Activated CD4-positive, alpha-beta memory T cell treated with anti-CD3 and anti-CD28 coated beads for 36 hours (primary cell): Measurements from ENCODE around the gene RNF31. TPM values are rescaled to one million over a fixed set of nuclear protein-coding genes. Genes with fewer than 3 reads are reported as not detected.
"Not testable (repeated sequence)": the region's sequence is repeated elsewhere in the genome, so short reads cannot be mapped to it uniquely, and the experiment has no call there.

Experiments
- CTCF ChIA-PET: fragments of 350-600 bp; sonication (Branson Sonifier 250); formaldehyde crosslinking; loops from one replicate; lab custom pipeline; 2021; ENCODE audit warnings: antibody characterized with exemption, inconsistent platforms; lab: Charles Lee
- POLR2A ChIA-PET: fragments of 350-600 bp; sonication (Branson Sonifier 250); formaldehyde crosslinking; loops from one replicate; lab custom pipeline; 2021; ENCODE audit warnings: antibody characterized with exemption; lab: Charles Lee
- DNase-seq: peaks from one replicate; pipeline ENCODE4 v3.0.0-alpha.2; 2020
- H3K27ac Mint-ChIP-seq: one replicate; pipeline ENCODE4 v1.8.0; 2021; ENCODE audit warnings: mixed read lengths
- H3K27me3 Mint-ChIP-seq: one replicate; pipeline ENCODE4 v1.8.0; 2021; ENCODE audit warnings: mixed read lengths
- H3K36me3 Mint-ChIP-seq: one replicate; pipeline ENCODE4 v1.8.0; 2021; ENCODE audit warnings: mixed read lengths
- H3K4me1 Mint-ChIP-seq: one replicate; pipeline ENCODE4 v1.8.0; 2021; ENCODE audit warnings: low read depth, mixed read lengths
- H3K4me3 Mint-ChIP-seq: one replicate; pipeline ENCODE4 v1.8.0; 2021; ENCODE audit warnings: mild to moderate bottlenecking, mixed read lengths
- H3K9me3 Mint-ChIP-seq: one replicate; pipeline ENCODE4 v1.8.0; 2021; ENCODE audit warnings: mixed read lengths
- intact Hi-C: fragments of 100-400 bp; cut with micrococcal nuclease; formaldehyde crosslinking; loops from one replicate; pipeline ENCODE4 v1.15.1; 2023
- total RNA-seq, 2 experiments: library from RNA; stranded (reverse); gene quantifications; one replicate each; pipeline ENCODE4 v1.2.3, GENCODE V29; 2021

RNF31 gene
- 10 to 100 TPM; 75.5 to 80.4 TPM for total RNA-seq

DNA sequence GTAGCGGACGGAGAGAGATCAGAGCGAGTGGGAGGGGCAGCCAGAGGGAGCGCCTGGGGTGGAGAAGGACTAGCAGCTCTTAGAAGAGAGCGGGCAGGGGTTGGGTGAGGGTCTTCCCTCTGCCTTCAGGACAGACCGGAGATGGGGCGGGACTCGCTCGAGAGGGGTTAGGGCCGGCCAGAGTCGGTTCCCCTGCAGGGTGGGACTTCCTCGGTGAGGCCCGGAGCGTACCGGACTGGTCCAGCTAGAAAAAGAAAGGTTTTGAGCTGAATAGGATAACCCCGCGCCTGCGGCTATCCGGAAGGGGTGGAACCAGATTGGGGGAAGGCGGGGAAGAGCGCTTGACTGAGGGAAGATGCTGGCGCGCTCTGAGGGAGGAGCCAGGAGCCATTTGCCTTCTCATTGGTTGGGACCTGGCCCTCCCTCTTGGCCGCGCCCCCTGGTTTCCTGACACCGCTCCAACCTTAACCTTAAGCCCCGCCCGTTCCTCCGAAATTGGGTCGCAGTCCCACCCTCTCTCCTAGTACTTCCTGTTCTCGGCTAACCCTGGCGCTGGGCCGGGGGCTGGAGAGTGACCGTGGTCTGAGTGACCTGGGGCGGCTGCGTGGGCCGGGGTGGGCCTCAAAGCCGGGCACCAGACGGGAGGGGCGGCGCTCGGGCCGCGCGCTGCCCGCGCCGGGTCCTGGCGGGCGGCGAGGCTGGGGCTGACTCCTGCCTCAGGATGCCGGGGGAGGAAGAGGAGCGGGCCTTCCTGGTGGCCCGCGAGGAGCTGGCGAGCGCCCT, at the start of gene RNF31:
Gene RNF31, plus strand, starts transcription at position 521 of the 783 bp plus-strand sequence. Its CDS starts 201 bp downstream, at position 722.
- H3K36me3 Mint-ChIP-seq = peaks cover 59% of the 10 kb centered on the region
- intact Hi-C loops = loop anchor here (1.0 to 5.0 kb wide), 10 partner anchors 11 to 284 kb away; partner anchors contain the start of genes CARMIL3, CHMP4A, DCAF11 and DHRS1
- H3K27ac Mint-ChIP-seq = peak within 1 kb of the TSS; percentile 99
- peak within 1 kb of the TSS; percentile 100 for H3K4me3 Mint-ChIP-seq
- peak; percentile 99 for DNase-seq
- H3K9me3 Mint-ChIP-seq = no peaks in the 10 kb centered on the region
- H3K27me3 Mint-ChIP-seq = no peaks in the 10 kb centered on the region
- POLR2A ChIA-PET = interaction anchor here (0.5 to 4.1 kb wide), 16 partner anchors 9 to 283 kb away, joined by 3 to 60 read pairs (median 4); partner anchors contain the start of genes CBLN3, CHMP4A, DCAF11 and IRF9
- peaks cover 56% of the 10 kb centered on the region for H3K4me1 Mint-ChIP-seq
- CTCF ChIA-PET = interaction anchor here (1.0 to 6.3 kb wide), 12 partner anchors 8 to 161 kb away, joined by 3 to 76 read pairs (median 6); partner anchors contain the start of genes CIDEB, DCAF11, IRF9 and NRL

DNA sequence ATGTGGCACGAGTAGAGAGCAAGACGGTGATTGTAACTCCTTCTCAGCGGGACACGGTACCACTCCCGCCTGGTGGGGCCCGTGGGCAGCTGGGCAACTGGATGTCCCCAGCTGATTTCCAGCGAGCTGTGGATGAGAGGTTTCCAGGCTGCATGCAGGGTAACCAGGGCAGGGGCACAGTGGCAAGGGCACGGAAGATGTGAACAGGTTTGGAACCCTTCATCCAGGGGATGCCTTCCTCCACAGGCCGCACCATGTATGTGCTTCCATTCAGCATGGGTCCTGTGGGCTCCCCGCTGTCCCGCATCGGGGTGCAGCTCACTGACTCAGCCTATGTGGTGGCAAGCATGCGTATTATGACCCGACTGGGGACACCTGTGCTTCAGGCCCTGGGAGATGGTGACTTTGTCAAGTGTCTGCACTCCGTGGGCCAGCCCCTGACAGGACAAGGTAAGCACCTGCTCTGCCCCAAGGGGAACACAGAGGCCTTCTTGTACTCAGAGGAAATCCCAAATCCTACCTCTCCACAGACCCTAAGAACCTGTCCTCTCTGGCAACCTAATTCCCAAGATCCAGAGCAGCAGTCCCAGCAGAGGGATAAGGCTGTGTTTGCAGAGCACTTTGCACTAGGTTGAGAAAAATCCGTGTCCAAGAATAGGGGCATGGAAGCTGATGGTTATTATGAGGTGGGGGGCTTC, 48.9 kb upstream of the RNF31 start:
- intact Hi-C loops = loop anchor here (10.0 kb wide), 1 partner anchor 114 kb away; the partner anchor contains the start of gene DHRS4L2
- H3K4me1 Mint-ChIP-seq = peaks cover 18% of the 10 kb centered on the region
- DNase-seq = no peak
- H3K27me3 Mint-ChIP-seq = no peaks in the 10 kb centered on the region
- ChIA-PET POLR2A (interaction anchor here (0.9 to 1.2 kb wide), 2 partner anchors 10 to 15 kb away, joined by 3 to 5 read pairs; no protein-coding TSS in a partner anchor), CTCF (interaction anchor here (11.8 to 12.3 kb wide), 2 partner anchors 8 to 39 kb away, joined by 241 to 458 read pairs; no protein-coding TSS in a partner anchor)
- H3K9me3 Mint-ChIP-seq = no peaks in the 10 kb centered on the region
- H3K4me3 Mint-ChIP-seq = no peak overlapping the region
- H3K36me3 Mint-ChIP-seq = peaks cover 62% of the 10 kb centered on the region
- no peak overlapping the region for H3K27ac Mint-ChIP-seq

DNA sequence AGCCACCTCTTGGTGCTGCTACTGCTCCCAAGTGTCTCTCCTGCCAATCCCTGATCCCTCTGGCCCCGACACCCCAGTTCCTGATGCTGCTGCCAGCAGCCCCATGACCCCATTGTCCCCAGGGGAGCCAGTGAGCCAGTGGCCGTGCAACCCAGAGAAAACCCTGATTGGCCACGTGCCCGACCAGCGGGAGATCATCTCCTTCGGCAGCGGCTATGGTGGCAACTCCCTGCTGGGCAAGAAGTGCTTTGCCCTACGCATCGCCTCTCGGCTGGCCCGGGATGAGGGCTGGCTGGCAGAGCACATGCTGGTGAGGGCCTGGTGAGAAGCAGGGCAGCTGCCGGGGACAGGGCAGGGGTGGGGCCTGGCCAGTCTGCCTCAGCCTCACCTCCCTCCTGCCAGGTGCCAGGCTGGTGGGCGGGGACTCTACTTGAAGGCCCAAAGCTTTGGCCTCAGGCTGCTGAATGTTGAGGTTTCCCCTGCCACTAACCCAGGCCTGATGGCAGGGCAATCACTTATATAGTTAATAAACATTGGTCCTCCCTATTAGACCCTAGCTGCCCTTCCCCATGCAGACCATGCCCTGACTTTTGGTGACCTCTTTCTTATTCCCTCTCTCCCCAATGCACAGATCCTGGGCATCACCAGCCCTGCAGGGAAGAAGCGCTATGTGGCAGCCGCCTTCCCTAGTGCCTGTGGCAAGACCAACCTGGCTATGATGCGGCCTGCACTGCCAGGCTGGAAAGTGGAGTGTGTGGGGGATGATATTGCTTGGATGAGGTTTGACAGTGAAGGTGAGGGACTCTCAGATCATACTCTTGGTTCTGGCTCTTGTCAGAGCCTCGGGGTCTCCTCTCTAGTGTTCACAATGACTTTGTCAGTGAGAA, 48.1 kb upstream of the RNF31 start:
- CTCF ChIA-PET = interaction anchor here (11.8 to 12.3 kb wide), 2 partner anchors 7 to 40 kb away, joined by 241 to 458 read pairs; no protein-coding TSS in a partner anchor
- POLR2A ChIA-PET = no interaction called here
- intact Hi-C loops = loop anchor here (10.0 kb wide), 1 partner anchor 114 kb away; the partner anchor contains the start of gene DHRS4L2
- H3K36me3 Mint-ChIP-seq = peaks cover 70% of the 10 kb centered on the region
- H3K4me3 Mint-ChIP-seq = no peak overlapping the region
- no peaks in the 10 kb centered on the region for H3K9me3 Mint-ChIP-seq
- H3K4me1 Mint-ChIP-seq = peaks cover 14% of the 10 kb centered on the region
- H3K27me3 Mint-ChIP-seq = no peaks in the 10 kb centered on the region
- DNase-seq = no peak
- H3K27ac Mint-ChIP-seq = no peak overlapping the region

DNA sequence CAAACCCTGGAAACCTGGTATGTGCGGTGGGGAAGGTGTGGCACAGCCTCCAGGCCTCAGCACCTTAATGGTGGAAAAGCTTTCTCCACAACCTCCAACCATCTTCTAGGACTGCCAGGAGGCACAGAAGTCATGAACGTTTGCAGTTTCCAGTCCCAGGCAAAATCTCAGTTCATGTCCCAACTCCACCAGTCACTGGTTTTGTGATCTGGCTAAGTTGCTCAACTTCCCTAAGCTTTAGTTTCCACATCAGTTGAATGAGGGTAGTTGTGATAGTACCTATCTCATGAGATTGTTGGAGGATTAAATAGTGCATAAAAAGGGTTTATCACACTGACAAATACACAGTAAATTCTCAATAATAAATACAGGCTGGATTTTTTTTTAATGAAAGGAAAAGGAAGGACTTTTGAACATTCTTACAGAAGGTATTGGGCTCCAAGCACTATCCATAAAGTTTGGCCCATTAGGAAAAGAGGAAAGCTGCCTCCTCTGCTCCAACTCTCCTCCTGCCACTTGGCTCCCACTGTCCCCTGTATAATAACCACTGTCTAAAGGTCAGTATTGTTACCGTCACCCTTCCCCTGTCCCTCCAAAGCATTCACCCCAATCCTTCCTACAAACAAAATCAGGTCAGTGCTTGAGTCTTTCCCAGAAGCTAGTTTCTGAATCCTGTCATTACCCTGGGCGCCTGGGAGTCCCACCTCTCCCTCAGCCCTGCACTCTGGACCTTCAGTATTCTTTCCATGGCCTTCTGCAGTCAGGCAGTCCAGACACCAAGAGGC, 46.9 kb upstream of the RNF31 start:
- no peak overlapping the region for H3K4me3 Mint-ChIP-seq
- ChIA-PET CTCF (interaction anchor here (0.6 to 11.2 kb wide), 5 partner anchors 9 to 44 kb away, joined by 3 to 261 read pairs (median 5); no protein-coding TSS in a partner anchor), POLR2A (interaction anchor here (1.3 kb wide), 1 partner anchor 60 kb away, joined by 4 read pairs; the partner anchor contains the start of gene IRF9)
- no peaks in the 10 kb centered on the region for H3K27me3 Mint-ChIP-seq
- intact Hi-C loops = no loop called here
- no peaks in the 10 kb centered on the region for H3K9me3 Mint-ChIP-seq
- peaks cover 12% of the 10 kb centered on the region for H3K4me1 Mint-ChIP-seq
- no peak for DNase-seq
- H3K27ac Mint-ChIP-seq = no peak overlapping the region
- H3K36me3 Mint-ChIP-seq = peaks cover 72% of the 10 kb centered on the region

DNA sequence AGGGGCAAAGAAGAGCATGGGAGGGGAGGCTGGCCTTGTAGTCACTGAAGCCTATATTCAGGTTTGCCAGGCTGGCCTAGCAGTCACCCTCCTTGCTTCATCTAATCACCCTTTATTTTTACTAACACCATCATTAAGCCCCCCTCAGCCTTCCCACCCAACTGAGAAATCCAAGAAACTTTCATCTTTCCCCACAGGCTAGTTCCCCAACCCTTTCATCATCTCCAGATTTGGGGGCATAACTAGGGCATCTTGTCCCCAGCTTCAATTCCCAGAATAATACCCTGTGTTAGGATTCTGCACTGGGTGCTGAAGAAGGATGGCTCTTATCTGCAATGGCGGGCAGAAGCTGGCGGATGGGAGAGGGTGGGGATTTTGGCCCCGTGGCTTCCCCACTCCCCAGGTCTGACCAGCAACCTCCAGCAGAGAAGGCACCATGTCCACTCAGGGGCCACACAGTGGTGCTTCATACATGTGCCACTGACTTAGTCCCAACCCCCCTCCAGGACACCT, 46.3 kb upstream of the RNF31 start:
- intact Hi-C loops = no loop called here
- Mint-ChIP-seq H3K9me3 (no peaks in the 10 kb centered on the region), H3K27ac (no peak overlapping the region), H3K27me3 (no peaks in the 10 kb centered on the region), H3K4me1 (peaks cover 9% of the 10 kb centered on the region), H3K4me3 (no peak overlapping the region), H3K36me3 (peaks cover 67% of the 10 kb centered on the region)
- no peak for DNase-seq
- ChIA-PET POLR2A (interaction anchor here (1.3 kb wide), 1 partner anchor 60 kb away, joined by 4 read pairs; the partner anchor contains the start of gene IRF9), CTCF (interaction anchor here (0.6 to 11.2 kb wide), 6 partner anchors 8 to 45 kb away, joined by 3 to 261 read pairs (median 7); partner anchors contain the start of gene PCK2)

DNA sequence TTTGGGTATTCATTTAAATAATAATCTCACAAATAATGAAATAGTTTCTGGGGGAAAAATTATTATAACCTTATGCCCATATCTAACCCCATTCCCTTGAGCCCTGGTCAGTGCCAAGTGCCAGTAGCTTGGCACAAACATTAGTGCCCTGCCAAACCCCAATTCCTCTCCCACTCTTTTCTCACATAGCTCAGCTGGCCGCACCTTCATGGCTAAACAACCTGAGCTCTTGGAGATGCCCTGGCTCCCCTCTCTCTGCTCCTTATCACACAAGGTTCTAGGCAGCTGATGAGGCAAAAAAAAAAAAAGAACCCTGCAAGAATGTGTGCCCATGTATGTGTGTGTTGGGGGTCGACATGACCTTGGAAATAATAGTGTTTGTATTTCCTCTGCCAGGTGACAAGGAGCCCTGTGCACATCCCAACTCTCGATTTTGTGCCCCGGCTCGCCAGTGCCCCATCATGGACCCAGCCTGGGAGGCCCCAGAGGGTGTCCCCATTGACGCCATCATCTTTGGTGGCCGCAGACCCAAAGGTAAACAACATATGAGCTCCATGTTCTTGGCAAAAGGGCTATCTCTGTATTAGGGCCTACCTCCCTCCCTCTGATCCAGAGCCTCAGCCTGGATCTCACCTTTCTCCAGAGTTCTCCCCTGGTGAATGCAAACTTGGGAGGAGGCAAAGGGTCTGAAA, 44.8 kb upstream of the RNF31 start:
- Mint-ChIP-seq H3K4me1 (peaks cover 4% of the 10 kb centered on the region), H3K36me3 (peaks cover 59% of the 10 kb centered on the region)

DNA sequence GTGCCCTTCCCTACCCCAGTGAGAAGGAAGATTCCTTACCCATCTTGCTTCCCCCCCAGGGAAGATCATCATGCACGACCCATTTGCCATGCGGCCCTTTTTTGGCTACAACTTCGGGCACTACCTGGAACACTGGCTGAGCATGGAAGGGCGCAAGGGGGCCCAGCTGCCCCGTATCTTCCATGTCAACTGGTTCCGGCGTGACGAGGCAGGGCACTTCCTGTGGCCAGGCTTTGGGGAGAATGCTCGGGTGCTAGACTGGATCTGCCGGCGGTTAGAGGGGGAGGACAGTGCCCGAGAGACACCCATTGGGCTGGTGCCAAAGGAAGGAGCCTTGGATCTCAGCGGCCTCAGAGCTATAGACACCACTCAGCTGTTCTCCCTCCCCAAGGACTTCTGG, 43.8 kb upstream of the RNF31 start:
- POLR2A ChIA-PET = interaction anchor here (1.1 to 1.8 kb wide), 4 partner anchors 10 to 58 kb away, joined by 3 to 9 read pairs (median 5); partner anchors contain the start of genes DCAF11, IRF9, NRL and PCK2
- no peak overlapping the region for H3K4me3 Mint-ChIP-seq
- H3K27me3 Mint-ChIP-seq = no peaks in the 10 kb centered on the region
- H3K36me3 Mint-ChIP-seq = peaks cover 54% of the 10 kb centered on the region
- CTCF ChIA-PET = interaction anchor here (0.5 to 11.2 kb wide), 4 partner anchors 10 to 230 kb away, joined by 3 to 261 read pairs (median 122); partner anchors contain the start of gene PCK2
- H3K4me1 Mint-ChIP-seq = peaks cover 8% of the 10 kb centered on the region
- H3K27ac Mint-ChIP-seq = no peak overlapping the region
- no peaks in the 10 kb centered on the region for H3K9me3 Mint-ChIP-seq
- no peak for DNase-seq
- intact Hi-C loops = no loop called here

More for the DNA sequence above, 44.8 kb upstream of the RNF31 start:
- no peak for DNase-seq
- CTCF ChIA-PET = interaction anchor here (1.0 to 11.2 kb wide), 3 partner anchors 9 to 231 kb away, joined by 3 to 261 read pairs (median 241); partner anchors contain the start of gene PCK2
- Mint-ChIP-seq H3K9me3 (no peaks in the 10 kb centered on the region), H3K4me3 (no peak overlapping the region), H3K27me3 (no peaks in the 10 kb centered on the region), H3K27ac (no peak overlapping the region)
- intact Hi-C loops = no loop called here
- POLR2A ChIA-PET = interaction anchor here (1.1 to 1.8 kb wide), 4 partner anchors 9 to 59 kb away, joined by 3 to 9 read pairs (median 5); partner anchors contain the start of genes DCAF11, IRF9, NRL and PCK2

DNA sequence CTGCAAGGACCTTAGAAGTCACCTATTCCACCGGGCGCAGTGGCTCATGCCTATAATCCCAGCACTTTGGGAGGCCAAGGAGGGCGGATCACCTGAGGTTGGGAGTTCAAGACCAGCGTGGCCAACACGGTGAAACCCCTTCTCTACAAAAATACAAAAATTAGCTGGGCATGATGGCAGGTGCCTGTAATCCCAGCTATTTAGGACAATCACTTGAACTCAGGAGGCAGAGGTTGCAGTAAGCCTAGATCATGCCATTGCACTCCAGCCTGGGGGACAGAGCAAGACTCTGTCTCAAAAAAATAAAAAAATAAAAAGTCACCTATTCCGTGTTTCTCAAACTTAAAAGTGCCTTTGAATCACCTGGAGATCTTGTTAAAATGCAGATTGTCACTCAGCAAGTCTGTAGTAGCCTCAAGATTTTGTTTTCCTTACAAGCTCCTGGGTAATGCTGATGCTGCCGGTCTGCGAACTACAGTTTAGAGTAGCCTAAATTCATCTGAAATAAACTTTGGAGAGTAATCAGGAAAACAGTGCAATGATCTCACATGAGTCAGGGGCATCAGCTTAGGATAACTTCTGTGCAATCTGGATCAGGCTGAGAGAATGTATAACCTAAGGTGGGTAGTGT, 41.6 kb upstream of the RNF31 start:
- H3K4me3 Mint-ChIP-seq, DNase-seq, intact Hi-C loops, H3K27me3 Mint-ChIP-seq, H3K9me3 Mint-ChIP-seq: not testable (repeated sequence)
- POLR2A ChIA-PET = interaction anchor here (0.6 to 5.6 kb wide), 3 partner anchors 11 to 109 kb away, joined by 4 to 41 read pairs (median 6); partner anchors contain the start of gene PCK2
- Mint-ChIP-seq H3K27ac (peak overlapping the region; percentile 64), H3K36me3 (peaks cover 34% of the 10 kb centered on the region), H3K4me1 (peaks cover 22% of the 10 kb centered on the region)
- CTCF ChIA-PET = interaction anchor here (1.1 to 11.2 kb wide), 5 partner anchors 12 to 55 kb away, joined by 3 to 261 read pairs (median 50); partner anchors contain the start of genes IRF9 and PCK2

DNA sequence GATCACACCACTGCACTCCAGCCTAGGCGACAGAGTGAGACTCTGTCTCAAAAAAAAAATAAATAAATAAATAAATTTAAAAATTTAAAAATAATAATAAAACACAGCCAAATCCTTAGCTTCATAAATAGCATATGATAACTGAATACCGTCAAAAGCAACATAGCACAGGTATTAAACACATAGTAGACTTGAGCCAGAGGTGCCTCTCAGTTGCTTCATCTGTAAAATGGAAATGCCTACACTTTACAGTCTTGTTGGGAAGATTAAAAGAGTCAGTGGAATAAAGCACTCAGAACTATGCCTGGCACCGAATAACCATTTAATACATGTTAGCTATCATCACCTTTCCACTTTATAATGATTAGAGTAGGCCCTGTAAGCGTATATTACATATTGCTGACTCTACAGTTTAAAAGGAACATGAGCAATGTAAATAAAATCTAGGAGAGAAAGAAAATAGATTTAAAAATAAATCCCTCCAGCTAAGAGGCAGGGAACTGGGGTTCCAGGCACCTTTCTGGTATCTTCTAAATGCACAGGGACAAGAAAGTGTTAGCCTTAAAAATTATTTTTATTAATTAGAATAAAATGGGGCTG, 40.5 kb upstream of the RNF31 start:
- intact Hi-C loops = no loop called here
- no peaks in the 10 kb centered on the region for H3K9me3 Mint-ChIP-seq
- ChIA-PET POLR2A (interaction anchor here (0.8 to 5.6 kb wide), 3 partner anchors 9 to 49 kb away, joined by 4 to 41 read pairs (median 6); partner anchors contain the start of gene PCK2), CTCF (interaction anchor here (1.1 to 11.2 kb wide), 7 partner anchors 13 to 54 kb away, joined by 3 to 261 read pairs (median 36); partner anchors contain the start of genes EMC9, IRF9 and PCK2)
- peaks cover 22% of the 10 kb centered on the region for H3K4me1 Mint-ChIP-seq
- no peak for DNase-seq
- H3K27ac Mint-ChIP-seq = no peak overlapping the region
- H3K4me3 Mint-ChIP-seq = no peak overlapping the region
- H3K27me3 Mint-ChIP-seq = no peaks in the 10 kb centered on the region
- H3K36me3 Mint-ChIP-seq = peaks cover 28% of the 10 kb centered on the region
